BE2C (cell line): ENCODE measurements around the gene BPI.

Experiments
- DNase-seq: peaks from one replicate; pipeline ENCODE4 v3.0.0-alpha.2; 2020
- H3K27me3 ChIP-seq: fragments of 250-450 bp; sonication (Bioruptor Pico); 2 replicates; pipeline ENCODE4 v1.5.1; 2020; ENCODE audit warnings: mild to moderate bottlenecking
- H3K36me3 ChIP-seq: fragments of 250-450 bp; sonication (Bioruptor Pico); 2 replicates; pipeline ENCODE4 v1.5.1; 2020; ENCODE audit warnings: mild to moderate bottlenecking
- H3K4me1 ChIP-seq: fragments of 250-450 bp; sonication (Bioruptor Pico); 2 replicates; pipeline ENCODE4 v1.5.1; 2020
- H3K4me3 ChIP-seq: 2 replicates; pipeline ENCODE4 v1.5.1; 2011; ENCODE audit warnings: low read depth, low read length
- H3K9me3 ChIP-seq: fragments of 250-450 bp; sonication (Bioruptor Pico); 2 replicates; pipeline ENCODE4 v1.5.1; 2020
- TF ChIP-seq, protein P1 (sequence below): IDR thresholded peaks from 2 replicates; pipeline ENCODE4 v1.5.1; 2012; ENCODE audit warnings: mild to moderate bottlenecking, low read depth, low read length

Gene BPI

GRCh38 chr20:38320221-38320620 lies 16.3 kb downstream of the BPI start:
- no peaks in the 10 kb centered on the region for H3K9me3 ChIP-seq
- no peak overlapping the region for H3K4me3 ChIP-seq
- TF ChIP-seq, protein P1, sequence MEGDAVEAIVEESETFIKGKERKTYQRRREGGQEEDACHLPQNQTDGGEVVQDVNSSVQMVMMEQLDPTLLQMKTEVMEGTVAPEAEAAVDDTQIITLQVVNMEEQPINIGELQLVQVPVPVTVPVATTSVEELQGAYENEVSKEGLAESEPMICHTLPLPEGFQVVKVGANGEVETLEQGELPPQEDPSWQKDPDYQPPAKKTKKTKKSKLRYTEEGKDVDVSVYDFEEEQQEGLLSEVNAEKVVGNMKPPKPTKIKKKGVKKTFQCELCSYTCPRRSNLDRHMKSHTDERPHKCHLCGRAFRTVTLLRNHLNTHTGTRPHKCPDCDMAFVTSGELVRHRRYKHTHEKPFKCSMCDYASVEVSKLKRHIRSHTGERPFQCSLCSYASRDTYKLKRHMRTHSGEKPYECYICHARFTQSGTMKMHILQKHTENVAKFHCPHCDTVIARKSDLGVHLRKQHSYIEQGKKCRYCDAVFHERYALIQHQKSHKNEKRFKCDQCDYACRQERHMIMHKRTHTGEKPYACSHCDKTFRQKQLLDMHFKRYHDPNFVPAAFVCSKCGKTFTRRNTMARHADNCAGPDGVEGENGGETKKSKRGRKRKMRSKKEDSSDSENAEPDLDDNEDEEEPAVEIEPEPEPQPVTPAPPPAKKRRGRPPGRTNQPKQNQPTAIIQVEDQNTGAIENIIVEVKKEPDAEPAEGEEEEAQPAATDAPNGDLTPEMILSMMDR, result no peak
- peaks cover 2% of the 10 kb centered on the region; the same call in 1 of the 2 replicates for H3K27me3 ChIP-seq
- H3K36me3 ChIP-seq, result no peaks in the 10 kb centered on the region
- DNase-seq, result no peak
- H3K4me1 ChIP-seq, result no peaks in the 10 kb centered on the region

- Histone ChIP-seq H3K27me3 (peaks cover 2% of the 10 kb centered on the region; the same call in 1 of the 2 replicates), H3K4me3 (no peak overlapping the region), H3K36me3 (no peaks in the 10 kb centered on the region), H3K9me3 (no peaks in the 10 kb centered on the region), H3K4me1 (no peaks in the 10 kb centered on the region)
- TF ChIP-seq, protein P1, result peak; percentile 68
- peak; percentile 42 for DNase-seq
Measured at GRCh38 chr20:38321959-38322598, 18.1 kb downstream of the BPI start.

DNA sequence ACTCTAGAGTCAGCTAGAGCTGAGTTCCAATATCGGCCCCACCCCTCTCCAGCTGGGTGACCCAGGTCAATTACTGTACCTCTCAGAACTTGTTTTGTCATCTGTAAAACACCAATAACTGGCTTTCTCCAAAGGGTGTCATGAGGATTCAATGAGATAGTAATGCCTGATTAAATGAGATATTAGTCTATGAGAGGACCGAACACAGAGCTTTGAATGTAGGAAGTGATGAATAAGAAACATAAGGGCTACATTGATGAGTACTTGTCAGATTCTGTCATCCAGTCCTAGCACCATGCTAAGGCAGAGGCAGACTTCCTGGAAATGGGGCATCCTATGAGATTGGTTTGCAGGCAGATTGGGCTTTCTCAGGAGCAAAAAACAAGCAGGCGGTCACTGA lies 20.2 kb downstream of the BPI start:
- H3K4me1 ChIP-seq, result no peaks in the 10 kb centered on the region
- no peaks in the 10 kb centered on the region for H3K36me3 ChIP-seq
- H3K9me3 ChIP-seq, result no peaks in the 10 kb centered on the region
- DNase-seq, result no peak
- H3K27me3 ChIP-seq, result peaks cover 2% of the 10 kb centered on the region; the same call in 1 of the 2 replicates
- H3K4me3 ChIP-seq, result no peak overlapping the region
- TF ChIP-seq, protein P1, result no peak

DNA sequence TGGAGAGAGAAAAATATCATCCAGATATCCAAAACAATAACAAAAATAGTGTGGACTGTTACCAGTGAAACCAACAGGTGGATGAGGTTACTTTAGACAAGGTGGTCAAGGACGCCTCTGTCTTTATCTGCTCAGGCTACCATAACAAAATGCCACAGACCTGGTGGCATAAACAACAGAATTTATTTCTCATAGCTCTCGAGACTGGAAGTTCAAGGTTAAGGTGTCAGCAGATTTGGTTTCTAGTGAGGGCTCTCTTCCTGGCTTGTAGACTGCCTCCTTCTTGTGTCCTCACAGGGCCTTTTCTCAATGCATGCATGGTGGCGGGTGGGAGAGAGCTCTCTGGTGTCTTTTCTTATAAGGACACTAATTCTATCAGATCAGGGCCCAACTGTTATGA lies 21.2 kb downstream of the BPI start:
- Histone ChIP-seq H3K27me3 (no peaks in the 10 kb centered on the region), H3K4me3 (no peak overlapping the region), H3K4me1 (no peaks in the 10 kb centered on the region), H3K9me3 (no peaks in the 10 kb centered on the region), H3K36me3 (no peaks in the 10 kb centered on the region)
- TF ChIP-seq, protein P1, result no peak
- no peak for DNase-seq

DNA sequence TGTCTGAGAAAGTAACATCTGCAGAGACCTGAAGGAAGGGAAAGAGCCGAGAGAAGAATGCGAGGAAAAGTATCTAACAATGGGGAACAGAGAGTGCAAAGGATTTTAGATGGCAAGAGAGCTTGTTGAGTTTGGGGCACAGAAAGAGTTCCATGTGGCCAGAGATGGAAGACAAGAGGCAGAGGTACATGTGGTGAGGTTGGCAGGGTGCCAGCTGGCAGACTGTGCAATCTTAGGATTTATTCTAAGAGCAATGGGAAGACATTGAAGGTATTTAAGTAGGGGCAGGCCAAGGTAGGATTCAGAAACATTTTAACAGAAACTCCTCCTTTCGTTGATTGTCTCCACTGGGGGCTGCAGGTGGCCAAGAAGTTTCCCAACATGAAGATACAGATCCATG lies 21.9 kb downstream of the BPI start:
- H3K4me1 ChIP-seq, result no peaks in the 10 kb centered on the region
- no peak overlapping the region for H3K4me3 ChIP-seq
- no peaks in the 10 kb centered on the region for H3K36me3 ChIP-seq
- no peak for DNase-seq
- no peaks in the 10 kb centered on the region for H3K9me3 ChIP-seq
- TF ChIP-seq, protein P1, result no peak
- no peaks in the 10 kb centered on the region for H3K27me3 ChIP-seq

DNA sequence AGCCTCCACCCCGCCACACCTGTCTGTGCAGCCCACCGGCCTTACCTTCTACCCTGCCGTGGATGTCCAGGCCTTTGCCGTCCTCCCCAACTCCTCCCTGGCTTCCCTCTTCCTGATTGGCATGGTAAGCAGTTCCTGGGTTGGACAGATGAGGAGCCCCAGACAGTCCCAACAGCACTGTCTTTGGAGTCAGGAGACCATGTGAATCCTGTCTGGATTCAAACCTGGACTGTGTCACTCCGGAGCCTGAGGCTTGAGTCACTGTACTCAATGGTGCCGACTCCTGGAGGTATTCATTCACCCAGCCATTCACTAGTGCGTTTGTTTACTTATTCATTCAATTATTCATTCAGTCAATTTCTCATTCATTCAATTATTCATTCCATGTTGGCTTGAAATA lies 22.4 kb downstream of the BPI start:
- Histone ChIP-seq H3K36me3 (no peaks in the 10 kb centered on the region), H3K27me3 (no peaks in the 10 kb centered on the region), H3K4me3 (no peak overlapping the region), H3K9me3 (no peaks in the 10 kb centered on the region), H3K4me1 (no peaks in the 10 kb centered on the region)
- no peak for DNase-seq
- TF ChIP-seq, protein P1, result no peak
